HG02870 (cell line): ENCODE data around the gene HSPG2.
"Not testable (repeated sequence)": the region's sequence is repeated elsewhere in the genome, so short reads cannot be mapped to it uniquely, and the experiment has no call there.

Experiments
- ATAC-seq: cut with Tn5 transposase; IDR thresholded peaks from one replicate; pipeline ENCODE4 v1.9.1; 2021; ENCODE audit warnings: mild to moderate bottlenecking, moderate library complexity; ENCODE audit not compliant: unreplicated experiment

The HSPG2 gene

DNA sequence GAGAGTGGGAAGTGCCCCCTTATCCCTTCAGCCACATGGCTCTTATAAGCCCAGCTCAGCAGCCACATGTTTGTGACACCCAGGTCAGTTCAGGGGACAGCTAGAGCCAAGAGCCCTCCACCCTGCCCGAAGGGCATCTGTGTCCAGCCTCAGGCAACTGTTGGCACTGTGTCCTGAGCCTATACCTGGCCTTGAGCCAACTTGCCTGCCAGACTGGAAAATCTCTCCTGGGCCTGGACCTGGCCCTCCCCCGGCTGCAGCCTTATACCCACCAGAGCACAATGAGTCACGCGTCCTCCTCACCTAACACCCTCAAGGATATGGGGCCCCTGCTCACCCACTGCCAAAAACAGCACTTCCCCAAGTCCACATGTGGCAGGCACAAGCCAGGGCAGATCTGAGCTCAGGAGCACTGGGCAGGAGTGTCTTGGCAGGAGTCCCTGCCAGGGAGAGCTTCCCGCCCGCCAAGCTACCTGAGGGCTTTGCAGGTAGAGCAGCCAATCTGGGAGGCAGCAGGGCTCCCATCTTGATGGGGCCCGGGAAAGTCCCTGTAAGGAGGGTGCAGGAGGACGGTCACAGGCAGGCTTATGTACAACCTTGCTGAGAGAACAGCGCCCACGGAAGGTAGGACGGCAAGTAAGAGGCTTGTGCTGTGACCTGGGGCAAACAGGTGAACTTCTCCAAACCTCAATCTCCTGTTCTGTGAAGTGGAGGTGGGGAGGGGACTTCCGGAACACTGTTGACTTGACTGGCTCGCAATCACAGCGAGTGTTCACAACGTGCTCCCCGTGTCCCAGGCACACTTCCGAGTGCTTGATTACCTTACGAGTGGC is 19.8 kb upstream of the HSPG2 start:
- ATAC-seq: no peak

DNA sequence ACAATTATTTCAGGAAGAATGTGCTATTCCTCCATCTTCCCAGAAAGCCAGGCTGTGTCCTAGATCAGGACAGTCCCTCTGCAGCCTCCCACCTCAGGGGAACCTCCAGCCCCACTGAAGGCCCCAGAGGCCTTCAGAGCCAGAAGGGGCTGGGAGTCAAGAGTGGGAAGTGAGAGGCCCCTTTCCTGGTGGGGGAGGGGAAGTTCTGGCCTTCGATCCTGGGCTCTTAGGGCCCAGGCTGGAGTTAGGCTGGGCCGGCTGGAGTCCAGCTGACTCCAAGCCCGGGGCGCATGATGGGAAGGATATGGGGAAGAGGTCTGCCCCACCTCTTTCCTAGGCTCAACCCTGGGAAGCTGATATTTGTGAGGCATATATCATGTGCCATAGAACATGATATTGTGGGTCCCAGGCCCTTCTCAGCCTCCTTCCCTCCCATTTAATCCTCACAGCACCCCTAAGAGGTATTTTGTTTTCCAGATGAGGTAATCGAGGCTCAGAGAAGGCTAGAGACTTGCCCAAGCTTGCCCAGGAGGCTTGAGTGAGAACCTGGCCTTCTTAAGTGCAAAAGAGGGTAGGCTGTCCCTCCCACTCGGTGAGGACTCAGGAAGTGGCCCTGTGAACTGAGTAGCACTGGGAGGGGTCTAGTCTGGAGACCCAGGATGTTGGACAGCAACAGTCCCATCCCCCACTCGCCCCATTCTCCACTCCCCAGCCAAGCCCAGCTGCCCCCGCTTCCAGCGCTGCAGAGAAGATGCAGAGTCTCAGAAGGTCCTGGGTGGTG is 18.6 kb upstream of the HSPG2 start:
- ATAC-seq: no peak

DNA sequence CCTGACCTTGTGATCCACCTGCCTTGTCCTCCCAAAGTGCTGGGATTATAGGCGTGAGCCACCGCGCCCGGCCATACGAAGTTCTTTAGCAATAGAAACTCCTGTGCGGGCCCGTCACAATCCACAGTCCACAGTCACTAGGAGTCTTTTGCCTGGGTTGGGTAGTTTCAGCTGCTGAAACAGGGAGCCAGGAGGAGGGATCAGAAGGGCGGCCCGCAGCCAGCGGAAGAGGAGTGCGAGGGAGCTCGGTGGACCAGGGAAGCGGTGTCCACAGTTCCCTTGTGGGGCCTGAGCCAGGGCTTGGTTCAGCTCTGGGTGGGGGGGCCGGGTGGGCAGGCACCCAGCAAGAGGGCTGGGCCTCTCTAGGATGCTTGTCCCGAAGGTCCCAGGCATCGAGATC is 17.9 kb upstream of the HSPG2 start:
- ATAC-seq: no peak

DNA sequence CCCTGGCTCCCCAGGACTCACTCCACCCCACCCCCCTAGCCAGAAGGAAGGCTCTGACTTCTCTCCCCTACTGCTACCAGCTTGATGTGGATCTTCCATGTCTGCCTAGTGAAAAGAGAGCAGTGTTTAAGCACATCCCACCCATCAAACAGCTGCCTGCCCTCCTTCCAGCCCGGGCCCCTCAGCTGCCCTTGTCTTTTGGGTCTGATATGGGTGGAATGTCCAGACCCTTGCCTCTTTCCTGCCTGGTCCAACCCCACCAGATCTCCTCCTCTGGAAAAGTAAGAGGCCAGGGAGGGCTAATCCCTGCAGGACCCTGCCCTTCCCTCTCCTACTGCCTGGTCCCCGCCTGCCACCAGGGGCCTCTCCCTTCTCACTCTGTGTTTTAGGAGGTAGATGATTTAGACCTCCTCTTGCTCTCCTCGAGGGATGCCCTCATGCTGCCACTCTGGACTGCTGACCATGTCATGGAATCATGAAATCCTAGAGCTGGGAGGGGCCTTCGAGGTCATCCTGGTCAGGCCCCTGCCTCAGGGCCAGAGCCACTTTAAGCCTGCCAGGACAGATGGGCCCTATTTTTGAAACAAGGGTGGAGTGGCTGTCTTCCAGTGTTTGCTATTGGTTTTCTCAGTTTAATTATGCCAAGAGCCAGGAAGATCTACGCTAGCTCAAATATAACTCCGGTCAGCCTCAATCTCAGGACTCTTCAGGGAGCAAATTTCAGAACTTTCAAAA is 15.8 kb upstream of the HSPG2 start:
- no peak for ATAC-seq

DNA sequence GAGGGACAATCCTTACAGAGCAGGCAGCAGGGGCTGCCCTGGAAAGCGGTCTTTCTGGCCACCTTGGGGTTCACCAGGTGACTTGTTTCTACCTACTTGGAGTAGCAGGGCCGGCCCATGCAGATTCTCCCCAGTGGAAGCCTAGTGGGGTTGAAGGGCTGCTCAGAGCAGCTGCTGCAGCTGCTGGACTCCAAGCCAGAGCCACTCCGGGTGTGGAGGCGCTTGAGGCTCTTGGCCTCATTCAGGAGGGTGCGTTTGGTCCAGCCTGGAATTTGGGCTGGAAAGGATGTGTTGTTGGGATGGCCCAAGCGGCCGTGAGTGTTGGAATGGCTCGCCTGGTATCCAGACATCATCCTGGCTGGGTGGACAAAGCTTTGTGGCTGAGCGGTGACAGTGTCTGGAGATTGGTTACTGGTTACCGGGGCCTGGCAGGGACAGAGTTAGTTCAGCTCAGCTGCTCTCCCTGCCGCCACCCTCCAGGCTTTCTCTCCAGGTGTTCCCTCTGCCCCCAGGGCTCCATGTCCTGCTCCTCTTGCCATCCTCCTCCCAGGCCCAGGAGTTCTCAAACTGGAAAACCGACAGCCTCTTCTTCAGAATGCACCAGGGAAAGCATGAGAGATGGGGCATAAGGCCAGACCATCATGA is 14.2 kb upstream of the HSPG2 start:
- ATAC-seq: no peak

DNA sequence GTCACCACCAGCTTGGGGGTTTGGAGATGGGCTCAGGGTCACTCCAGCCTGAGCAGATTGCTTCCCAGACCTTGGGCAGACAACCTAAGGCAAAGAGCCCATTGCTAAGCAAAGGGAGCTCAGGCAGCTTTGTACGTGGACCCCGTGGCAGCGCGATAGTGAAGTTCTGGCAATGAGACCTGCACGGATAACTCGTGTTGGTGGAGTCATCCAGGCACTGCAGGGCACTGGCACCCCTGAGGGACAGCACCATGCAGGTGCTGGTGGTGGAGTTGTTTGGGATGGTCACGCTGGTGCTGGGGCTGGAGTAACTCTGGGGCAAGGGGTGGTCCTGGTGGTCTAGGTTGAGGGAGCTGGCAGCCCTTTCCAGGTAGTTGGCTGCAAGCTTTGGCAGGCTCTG is 13.6 kb upstream of the HSPG2 start:
- ATAC-seq: no peak

DNA sequence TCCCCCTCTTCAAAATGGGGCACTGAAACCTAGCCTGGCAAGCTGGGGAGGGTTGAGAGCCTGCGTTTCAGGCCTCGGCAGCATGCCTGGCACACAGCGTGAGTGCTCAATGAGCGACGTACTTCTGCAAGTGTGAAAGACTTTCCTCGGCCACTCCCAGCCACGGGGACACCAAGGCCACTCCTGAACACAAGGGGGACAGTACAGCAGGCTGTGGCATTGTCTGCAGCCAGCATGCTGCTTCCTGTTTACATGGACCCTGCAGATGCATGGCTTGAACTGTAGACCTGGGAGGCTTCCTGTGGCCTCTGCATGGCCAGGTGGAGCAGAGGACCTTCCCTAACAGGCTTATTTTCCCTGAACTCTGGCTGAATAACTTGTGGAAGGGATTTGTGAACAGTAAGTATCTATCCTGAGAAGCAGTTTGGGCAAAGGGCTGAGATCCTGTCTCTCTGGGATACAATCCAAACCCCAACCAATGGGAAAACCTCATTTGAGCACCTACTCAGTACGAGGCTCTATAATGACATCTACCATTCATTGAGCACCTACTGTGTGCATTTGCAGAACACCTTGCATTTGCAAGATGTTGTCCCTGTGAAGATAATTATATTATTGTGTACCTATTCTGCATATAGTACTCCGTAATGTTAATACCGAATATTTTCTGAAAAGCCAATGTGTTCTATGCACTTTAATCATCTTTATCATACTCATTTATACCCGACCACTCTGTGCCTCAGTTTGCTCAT is 9.9 kb upstream of the HSPG2 start:
- no peak for ATAC-seq

DNA sequence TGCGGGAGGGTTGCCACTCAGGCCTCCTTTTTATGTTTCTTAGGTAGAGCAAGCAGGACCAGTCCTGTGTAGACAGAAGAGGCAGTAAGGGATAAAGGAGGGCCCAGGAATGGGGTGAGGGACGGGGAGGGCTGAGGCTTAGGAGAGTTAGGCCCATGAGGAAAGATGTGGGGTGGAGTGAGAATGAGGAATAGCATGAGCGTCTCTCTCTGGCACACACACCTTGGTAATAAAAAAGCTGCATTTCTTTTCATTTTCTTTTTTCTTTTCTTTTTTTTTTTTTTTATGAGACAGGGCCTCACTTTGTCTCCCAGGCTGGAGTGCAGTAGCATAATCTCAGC is 7.6 kb upstream of the HSPG2 start:
- ATAC-seq: no peak

DNA sequence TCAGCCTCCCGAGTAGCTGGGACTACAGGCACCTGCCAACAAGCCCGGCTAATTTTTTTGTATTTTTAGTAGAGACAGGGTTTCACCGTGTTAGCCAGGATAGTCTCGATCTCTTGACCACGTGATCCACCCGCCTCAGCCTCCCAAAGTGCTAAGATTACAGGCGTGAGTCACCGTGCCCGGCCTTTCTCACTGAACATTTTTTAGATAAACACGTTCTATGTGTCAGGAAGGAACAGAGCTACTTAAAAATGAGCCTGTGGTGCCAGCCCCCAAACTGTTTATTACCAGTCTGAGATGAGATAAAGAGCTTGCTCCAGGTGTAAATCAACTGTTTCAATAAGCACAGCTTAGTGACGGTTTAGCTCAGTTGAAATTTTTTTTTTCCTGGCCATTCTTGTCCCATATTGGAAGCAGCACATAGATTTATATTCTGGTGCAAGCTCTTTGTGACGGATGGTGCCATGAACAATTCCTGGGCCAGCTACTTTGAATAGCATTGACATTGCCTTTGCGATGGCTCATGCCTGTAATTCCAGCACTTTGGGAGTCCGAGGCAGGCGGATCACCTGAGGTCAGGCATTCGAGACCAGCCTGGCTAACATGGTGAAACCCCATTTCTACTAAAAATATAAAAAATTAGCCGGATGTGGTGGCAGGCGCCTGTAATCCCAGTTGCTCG is 6.0 kb upstream of the HSPG2 start:
- not testable (repeated sequence) for ATAC-seq

DNA sequence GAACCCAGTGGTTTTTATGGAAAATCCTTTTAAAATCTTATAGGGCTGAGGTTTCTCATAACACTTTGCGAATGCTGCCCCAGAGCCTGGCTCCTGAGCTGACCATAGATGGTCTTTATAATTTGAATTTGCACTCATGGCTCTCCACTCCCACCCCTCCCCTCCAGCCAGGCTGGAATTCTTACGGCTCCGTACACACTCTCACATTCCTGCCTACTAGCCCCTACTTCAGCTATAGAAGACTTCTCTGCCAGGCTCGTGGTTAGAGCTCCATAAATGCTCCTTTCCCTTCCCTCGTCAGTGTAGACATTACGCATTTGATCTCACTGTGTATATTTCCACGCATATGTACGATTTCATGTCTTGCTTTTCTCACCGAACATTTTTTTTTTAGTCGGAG is 5.4 kb upstream of the HSPG2 start:
- no peak for ATAC-seq

DNA sequence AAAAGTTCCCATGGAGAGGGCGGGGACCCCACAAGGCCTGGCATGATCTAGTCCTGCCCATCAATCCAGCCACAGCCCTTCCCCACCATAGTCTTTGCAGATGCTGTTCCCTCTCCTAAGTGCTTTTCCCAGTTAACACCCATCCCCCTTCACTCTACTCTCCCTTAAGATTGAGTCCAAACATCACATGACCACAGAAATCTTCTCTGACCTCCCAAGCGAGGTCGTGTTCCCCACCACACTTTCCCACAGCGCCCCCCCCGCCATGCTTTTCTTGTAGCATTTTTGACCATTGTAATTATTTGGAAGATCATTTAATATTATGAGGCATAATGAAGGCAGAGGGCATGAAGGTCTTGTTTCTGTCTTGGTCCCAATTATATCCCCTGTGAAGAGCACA is 4.3 kb upstream of the HSPG2 start:
- no peak for ATAC-seq

DNA sequence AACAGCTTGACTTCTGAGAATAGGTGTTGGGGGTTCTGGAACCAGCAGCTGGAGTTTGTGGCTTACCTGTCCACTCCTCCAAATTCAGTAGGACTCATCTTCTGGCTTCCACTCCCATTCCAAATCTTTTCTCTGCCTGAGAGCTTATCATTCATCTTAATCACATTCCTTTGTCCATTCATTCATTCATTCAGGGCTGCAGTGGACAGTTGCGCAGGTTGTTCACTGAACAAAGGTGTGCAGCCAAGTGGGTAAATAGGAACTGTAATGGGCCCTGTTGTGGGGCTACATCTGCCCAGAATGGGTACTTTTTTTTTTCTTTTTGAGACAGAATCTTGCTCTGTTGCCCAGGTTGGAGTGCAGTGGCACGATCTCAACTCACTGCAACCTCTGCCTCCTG is 3.4 kb upstream of the HSPG2 start:
- no peak for ATAC-seq

DNA sequence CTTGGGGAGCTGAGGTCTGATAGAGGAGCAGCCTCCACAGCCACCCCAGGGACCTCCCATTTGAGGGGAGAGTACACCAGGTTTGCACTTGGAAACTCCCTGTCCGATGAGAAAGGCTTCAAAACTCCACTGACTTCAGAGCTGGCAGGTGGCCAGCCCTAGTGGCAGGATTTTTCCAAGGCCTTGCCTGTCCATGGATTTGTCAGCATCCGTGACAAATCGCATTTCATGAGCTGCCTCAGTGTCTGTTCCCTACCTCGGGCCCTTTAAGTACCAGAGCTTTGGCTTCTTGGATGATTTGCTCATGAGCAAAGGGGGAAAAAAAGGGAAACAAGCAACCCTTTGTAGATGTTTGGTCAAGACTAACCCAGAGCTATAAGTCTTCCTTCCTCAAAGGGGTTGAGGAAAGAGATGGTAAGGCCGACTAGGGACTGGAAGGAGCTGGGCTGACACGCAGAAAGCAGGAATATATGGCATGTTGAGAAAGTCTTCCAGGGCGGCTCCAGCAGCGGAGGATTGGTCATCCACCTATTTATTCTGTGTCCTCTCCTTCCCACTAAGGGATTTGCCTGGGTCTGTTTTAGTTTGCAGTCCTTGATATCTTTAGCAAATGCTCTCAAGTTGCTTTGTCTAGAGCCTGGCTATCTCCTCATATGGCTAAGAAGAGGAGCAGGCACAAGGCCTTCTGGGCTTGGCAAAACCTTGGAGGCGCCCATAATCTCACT is 2.7 kb upstream of the HSPG2 start:
- no peak for ATAC-seq

DNA sequence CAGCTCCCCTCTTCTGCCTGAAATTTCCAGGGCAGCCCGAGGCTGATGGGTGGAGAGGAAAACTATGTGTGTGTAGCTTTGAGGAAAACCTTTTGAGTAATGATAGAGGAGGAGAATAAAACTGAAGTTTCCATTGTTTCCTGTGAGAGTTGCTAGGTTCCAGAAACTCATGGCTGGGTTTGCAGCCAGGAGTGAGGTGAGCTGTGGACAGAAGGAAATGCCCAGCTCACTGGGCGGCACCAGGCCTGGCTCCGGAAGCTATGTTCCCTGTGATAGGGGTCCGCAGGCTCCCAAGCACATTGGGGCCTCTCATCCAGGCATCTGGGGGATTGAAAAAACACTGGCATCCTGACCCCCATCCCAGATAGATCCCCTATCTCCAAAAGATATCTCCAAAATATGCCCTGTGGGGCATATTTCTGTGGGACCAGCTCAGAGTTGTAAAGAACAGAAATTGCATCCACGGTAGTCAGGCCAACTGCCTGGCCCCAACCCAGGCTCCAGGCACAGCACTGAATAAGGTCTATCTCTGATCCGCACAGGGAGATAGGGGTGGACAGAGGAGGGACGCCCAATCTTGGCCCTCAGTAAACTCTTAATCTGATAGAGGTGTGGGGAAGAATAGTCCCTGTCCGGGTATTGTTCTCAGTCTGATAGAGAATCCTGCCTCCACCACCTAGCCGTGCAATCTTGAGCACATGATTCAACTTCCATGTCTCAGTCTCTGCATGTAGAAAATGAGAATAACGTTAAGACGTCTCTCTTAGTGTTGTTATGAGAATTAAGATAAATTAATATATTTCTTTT is 1.8 kb upstream of the HSPG2 start:
- no peak for ATAC-seq

DNA sequence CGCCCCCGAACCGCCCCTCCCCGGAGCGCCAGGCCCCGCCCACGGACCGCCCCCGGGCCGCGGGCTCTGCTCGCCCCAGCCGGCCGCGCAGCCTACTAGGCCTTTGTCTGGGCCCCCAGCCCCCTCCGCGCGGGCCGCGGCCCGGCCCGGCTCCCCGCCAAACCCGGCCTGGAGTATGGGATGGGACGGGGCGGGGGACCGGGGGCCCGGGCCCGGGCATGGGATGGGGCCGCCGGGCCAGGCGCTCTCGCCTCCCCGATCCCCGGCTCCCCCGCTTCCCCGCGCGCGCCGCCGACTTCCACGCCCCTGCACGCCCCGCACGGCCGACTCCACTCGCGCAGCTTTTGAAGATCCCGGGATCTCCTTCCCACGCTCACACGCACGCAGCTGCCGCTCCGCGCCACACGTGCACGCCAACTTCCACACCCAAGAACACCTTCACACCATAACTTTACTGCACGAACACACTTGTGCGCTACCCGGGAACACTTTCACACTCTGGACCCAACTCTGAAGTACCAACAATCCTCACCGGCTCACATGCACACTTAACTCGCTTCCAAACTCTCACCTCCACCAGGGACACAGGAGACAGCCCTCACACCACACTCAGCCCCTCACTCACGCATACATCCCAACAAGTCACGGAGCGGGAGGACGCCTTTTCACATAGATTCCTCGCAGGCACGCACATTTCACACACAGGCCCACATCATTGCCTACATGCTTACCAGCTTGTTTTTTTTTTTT is 437 bp upstream of the HSPG2 start:
- ATAC-seq: no peak

DNA sequence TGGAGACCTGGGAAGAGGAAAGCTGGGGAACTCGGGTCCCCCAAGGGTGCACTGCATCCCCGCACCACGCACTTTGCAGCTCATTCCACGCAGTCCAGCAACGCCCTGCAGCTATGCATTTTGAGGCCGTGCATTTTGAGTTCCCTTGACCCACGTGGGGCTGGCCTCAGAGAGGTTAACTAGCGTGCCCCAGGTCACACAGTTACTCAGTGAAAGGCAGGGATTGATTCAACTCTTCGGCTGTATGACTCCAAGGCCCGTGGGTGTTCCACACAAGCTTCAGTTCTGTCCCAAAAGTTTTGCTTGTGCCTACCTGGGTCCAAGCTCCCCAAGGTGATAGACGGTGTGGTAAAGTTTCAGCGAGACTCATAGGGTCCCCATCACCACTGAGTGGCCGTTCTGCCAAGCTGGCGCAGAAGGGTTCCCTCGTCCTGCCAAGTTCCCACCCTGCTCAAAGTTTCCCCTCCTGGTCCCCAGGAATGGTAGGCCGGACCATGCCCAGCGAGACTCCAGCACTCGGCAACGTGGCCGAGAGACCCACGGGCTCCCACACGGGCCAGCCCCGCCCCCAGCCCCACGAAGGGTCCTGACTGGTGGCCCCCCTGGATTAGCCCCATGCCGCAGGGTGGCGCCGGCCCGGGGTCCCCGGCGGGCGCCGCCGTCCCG is 611 bp downstream of the HSPG2 start:
- ATAC-seq: no peak

DNA sequence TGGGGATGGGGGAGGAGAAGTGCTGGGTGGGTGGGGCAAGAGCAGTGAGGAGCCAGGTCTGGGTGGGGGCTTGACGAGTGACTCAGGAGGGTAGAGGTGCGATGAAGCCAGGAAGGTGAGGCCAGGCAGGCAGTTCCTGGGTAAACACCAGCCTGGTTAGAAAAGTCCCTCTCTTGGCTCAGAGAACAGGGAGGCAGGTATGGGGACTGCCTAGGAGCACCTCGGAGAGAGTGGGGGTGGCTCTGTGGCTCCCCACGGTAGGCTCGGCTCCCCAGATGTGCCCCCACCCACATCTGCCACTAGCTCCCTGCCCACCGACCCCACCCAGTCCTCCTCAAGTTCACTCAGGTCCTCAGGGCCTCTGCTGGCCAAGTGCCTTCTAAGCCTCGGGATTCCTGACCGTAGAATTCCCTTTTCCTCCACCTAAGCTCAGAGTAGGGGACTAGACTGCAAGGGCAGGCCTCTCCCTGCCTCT is 1.2 kb downstream of the HSPG2 start:
- no peak for ATAC-seq
